HG02884 (cell line): ENCODE data around the gene KCTD19.
A peak's percentile ranks its signal among the peaks of the same experiment; 100 is the strongest.

Experiments
- ATAC-seq: cut with Tn5 transposase; IDR thresholded peaks from one replicate; pipeline ENCODE4 v1.9.1; 2021; ENCODE audit warnings: mild to moderate bottlenecking, moderate library complexity; ENCODE audit not compliant: unreplicated experiment

KCTD19 gene

DNA sequence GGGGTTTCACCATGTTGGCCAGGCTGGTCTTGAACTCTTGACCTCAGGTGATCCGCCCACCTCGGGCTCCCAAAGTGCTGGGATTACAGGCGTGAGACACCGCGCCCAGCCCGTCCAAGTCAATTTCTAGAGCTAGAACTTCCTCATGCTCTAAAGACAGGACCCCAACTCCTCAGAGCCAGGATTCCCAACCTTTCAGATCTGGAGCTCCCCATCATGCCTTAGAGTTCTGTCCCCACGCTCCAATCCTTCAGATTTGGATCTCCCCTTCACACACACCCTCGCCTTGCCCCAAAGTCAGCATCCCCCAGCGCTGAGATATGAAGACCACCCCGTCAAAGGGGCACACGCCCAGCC, 448 bp downstream of the KCTD19 start:
- ATAC-seq = no peak

DNA sequence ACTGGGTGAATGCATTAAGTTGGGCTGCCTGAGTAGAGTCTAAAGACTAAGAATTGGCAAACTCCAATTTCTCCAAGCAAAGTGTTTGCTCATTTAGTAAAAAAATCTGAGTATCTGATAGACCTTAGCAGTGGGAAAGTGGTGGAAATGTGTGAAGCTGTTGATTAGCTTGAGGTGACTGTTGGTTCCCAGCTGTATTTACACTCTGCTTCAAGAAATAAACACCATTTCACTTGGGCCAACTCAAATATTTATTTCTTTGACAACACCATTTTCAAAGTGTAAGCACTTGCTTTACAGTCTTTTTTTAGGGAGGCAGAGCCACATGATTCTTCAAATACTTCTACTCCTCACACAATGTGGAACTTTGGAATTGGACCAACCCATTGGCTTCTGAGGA, 8.7 kb downstream of the KCTD19 start:
- ATAC-seq = no peak

DNA sequence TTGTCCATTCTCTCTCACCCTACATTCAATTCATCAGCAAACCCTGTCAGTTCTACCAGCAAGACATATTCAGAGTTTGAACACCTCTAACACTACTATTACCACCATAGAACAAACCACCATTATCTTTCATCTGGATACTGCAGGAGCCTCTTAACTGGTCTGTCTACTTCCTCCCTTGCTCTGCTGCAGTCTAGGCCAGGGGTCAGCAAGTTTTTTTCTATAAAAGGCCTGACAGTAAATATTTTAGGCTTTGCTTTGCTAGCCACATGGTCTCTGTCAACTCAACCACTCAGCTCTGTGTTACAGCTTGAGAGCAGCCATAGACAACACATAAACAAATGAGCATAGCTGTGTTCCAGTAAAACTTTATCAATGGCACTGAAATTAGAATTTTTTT, 13.8 kb downstream of the KCTD19 start:
- no peak for ATAC-seq

DNA sequence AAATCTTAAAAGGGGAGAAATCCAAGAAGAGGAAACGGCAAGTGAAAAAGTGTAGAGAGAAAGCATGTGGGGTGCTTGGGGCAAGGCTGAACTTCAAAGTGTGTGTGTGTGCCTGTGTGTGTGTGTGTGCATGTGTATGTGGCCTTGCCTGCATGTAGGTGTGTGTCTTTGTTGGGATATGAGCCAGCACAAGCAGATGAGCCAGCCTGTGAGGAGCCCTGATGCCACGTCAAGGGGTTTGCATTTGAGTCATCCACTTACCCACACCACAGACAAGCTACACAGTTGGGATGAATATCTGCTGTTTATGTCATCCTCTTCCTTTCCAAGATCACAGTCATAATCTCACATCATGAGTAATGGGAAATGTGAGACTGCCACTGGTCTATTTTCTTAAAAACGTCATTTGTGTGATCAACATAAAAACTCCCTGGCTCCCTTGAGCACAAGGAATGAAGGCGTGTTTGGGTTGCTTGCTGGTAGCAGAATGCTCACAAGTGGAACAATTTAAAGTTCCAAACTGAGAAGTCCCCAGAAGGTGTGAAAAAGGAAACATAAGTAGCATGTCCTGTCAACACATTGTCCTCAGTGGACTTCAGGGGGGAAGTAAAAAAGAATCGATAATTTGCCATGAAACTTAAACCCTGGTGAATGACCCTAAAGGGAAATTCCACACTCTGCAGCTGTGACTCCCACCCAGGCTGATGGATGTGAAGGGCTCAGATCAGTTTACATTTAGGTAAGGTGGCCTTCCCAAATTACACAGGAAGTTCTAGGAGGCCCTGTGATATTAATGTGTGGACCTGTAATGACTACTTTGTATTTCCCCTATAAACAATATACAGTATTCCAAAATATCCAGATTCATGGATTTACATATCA, 14.7 kb downstream of the KCTD19 start:
- ATAC-seq = peak; percentile 85

DNA sequence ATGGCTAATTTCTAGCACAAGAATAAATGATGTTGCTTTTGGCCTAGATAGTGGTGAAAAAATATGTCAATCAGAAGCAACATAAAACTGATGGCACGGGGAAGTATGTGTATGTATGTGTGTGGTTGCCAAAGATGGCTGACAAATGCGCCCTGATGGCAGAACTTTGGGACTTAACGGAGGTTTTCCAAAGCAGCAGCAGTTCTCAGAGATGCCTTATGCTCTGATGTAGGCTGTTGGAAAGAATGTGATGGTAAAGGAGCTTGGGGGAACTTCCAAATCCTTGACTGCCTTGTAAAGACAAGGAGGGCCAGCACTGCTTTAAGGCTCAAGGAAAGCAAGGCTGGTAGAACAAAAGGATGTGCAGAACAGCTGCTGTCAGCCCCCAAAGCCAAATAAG, 16.0 kb downstream of the KCTD19 start:
- ATAC-seq = no peak

DNA sequence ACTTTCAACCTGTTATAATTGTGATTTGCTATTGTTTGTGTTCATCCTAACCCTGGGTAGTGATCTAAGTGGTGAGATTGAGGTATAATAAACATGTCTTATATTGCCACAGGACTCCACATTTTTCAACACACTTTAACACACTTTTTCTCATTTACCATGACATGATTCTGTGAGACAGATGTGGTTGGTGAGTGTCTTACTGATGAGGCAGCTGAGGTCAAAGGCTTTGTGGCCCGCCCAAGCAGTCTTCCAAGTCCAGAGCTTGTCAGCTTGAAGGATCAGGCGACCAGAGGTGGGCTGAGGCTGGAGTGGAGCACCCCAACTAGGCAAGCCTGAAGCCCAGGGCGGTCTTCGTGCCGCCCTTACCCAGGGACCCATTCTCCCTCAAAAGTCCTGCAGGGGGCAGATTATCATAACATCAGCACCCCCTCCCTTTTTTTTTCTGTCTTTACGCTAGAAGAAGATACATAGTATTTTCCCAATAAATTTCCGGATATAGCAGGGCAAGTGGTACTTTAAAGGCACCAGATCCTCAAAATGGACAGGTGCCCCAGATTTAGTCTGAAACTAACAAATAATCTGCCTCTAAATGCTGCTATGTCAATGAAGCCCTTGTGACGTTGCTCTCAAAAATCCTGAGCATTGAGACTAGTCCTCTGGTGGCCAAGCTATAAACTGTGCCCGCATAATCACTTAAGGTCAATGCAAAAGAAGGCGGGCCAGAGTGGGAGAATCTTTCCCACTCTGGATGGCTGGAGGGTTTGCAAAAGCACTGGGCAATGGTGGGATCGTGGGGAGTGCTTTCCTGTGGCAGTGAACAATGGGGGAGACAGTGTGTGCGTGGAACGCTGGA, 21.1 kb downstream of the KCTD19 start:
- no peak for ATAC-seq

DNA sequence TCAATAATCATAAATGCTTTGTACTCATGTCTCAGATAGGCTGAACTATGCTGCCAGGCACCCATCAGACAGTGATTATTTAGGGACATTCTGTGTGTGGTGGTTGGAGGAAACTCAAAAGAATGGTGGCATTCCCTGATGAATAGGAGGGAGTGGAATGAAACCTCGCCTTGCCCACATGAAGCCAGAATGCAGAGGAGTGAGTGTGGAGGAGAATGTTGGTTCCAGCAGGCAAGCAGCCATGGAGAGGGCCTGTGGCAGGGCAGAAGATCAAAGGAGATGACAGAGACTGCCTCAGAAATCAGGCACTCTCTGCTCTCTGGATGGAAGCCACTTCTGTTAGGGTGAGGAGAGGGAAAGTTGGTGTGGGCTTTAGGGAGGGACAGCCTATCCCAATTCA, 22.5 kb downstream of the KCTD19 start:
- ATAC-seq = no peak

DNA sequence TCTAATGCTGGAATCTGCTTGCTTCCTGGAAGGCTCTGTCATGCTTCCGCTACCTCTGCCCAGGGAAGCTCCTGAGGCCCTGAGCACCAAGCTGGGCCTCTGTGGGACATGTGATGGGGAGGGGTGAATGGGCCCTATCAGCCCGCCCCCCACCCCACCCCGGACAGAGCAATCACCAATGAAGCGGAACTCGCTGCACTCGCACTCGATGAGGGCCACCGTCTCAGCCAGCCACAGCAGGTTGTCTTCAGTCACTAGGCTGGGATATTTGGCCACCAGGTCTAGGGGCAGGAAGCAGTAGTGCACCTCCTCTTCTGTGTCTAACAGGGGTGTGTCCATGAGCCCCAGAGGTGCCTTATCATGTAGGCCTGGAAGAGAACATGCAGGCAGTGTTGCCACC, 23.6 kb downstream of the KCTD19 start:
- ATAC-seq = no peak

DNA sequence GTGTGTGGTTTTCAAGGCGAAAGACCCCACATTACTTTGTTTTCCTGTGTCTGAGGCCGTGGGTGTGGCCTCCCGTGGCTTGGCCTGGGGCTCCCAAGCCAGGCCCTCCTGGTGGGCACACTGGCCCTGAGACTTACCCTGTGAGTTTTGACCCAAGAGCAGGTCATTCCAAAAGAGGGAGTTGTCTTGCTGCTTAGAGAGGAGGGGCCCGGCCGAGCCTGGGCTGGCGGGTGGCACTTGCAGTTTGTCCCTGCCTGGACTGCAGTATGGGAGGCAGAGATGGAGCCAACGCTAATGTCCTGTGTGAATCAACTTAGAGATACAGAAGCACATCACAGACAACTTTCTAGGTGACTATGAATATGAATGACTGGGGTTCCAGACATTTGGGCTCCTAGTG, 24.5 kb downstream of the KCTD19 start:
- ATAC-seq = no peak

DNA sequence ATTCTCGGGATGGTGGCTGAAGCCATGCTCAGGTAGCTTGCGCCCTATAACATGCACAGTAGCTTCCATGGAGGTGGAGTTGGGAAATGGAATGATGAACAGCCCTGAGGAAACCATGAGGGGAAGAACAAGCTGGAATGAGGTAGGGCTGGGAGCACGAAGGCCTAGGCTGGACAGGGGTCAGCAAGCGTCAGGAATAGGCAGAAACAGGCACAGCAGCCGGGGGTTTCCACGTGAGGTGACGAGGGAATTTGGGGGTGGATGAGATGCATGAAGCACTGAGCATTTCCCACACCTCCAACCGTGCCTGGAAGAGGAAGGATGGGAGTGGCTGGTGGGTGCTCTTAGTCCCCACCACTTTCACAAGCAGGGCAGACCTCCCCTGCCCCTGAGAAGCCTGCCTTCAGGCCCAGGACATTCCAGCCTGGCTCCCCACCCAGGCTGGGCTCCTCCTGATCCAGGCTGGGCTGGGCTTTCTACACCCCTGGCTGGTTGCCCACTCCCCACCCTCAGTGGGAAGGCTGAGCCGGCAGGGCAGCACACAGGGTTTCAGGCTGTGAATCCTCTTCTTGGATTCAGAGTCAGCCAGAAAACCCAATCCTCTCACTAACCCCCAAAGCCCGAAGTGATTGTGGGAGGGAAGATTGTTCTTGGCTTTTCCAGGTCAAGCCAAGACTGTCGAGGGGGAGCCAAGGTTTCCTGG, 25.3 kb downstream of the KCTD19 start:
- no peak for ATAC-seq

DNA sequence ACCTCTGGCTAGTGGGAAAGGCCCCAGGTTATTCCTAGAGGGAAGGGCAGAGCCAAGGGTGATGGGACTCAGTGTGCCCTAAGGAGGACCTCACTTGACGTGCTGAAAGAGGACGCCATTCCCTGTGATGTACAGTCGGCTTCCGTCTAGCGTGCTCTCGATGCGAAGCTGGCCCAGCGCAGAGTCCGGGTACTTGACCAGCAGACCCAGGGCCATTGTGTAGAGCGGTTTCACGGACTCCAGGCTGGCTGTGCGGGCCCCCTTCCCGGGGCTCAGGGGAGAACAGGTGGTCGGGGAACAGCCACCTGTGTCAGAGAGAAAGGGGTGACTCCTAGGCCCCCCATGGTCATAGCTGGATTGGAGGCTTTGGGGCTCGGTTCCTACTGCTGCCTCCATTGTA, 27.3 kb downstream of the KCTD19 start:
- ATAC-seq = no peak

DNA sequence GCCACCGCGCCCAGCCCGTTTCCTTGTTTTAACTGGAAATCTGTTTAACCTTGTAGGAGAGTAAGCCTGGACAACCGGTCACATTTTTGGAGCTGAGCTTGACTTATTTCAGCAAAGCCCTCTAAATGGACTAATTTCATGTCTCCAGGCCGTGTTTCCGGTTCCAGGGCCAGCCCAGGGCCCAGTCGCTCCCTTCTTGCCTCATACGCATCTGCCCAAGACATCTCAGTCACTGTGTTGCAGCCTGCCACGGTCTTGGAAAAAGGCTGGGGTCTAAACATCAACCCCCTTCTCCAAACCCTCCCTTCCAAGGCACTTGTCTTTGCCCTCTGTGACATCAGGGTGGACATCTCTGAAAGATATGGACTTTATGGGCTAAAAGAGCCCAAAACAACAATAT, 28.3 kb downstream of the KCTD19 start:
- ATAC-seq = no peak

DNA sequence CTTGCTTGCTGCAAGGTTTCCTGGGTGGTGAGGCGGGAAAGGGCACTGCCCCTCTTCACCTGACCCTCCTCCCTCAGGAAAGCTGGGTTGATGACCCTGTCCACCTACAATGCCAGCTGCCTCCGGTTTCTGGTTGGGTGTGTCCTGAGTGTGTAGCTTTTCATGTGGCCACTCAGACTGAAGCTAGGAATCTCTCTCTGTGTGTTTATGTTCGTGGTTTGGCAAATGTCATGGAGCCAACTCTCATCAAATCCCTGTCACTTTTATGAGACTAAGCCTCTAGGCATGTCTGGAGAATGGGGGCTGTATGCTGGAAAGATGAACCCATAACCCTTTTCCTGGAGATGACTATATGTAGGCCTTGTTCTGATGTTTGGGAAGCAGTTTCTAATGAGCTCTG, 30.1 kb downstream of the KCTD19 start:
- ATAC-seq = no peak

DNA sequence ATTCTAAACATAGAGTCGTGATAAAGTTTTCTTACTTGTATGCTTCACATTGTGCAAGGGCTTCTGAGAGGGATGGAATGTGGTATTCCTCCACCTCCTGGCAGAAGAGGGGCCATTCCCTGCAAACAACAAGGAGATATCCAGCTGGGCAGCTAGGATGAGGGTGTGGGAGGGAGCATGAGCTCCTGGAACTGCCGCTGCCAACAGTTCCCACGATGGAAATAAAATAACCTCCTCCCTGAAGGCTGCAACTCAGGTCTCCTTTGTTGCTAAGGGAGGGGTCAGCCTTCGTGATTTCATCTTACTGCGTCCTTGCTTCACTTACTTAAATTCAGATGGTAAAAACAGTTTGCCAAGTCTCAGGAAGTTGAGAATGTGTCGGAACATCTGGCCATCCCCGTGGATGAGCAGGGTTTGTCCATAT, 31.6 kb downstream of the KCTD19 start:
- ATAC-seq = no peak

DNA sequence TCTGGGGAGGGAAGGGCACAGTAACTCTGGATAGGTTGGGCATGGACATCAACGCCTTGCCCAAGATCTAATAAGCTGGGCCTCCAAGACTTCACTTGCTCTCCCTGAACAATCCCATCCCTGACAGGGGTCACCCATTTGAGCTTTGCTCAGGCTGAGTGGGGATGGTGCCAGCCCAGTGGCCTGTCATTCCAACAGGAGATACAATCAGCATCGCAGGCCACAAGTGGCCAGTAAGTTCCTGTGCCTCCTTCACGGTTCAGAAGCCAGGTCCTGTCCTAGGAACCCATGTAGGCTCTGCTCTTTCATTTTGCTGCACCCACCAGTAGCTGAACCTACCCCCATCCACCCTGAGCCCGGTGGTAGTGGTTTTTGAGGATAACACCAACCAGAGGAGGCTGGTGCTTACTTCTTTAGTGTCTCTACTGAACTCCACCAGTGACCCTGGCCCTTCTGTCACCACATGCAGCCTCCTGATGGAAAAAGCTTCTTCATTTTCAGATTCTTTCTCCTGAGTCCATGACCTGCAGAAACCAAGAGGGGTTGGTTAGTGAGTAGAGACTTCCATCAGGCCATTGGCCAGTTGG, 32.3 kb downstream of the KCTD19 start:
- ATAC-seq = no peak

DNA sequence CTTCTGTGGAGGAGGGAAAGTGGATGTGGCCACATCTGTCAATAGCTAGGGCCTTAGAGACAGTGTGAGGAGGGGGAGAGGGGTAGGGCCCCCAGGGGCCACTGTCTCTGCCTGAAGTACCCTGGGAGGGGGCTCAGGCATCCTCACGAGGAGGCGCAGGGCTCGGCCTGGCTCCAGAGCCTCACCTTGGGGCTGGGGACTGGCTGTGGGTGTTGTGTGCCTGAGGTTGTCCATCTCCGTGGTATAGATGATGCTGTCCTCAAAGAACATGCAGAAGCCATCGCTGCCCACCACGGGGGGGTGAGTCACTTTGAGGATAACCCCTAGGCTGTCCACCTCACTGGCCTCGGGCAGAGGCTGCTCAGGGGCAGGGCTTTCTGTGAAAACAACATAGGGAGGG, 35.1 kb downstream of the KCTD19 start:
- ATAC-seq = no peak

DNA sequence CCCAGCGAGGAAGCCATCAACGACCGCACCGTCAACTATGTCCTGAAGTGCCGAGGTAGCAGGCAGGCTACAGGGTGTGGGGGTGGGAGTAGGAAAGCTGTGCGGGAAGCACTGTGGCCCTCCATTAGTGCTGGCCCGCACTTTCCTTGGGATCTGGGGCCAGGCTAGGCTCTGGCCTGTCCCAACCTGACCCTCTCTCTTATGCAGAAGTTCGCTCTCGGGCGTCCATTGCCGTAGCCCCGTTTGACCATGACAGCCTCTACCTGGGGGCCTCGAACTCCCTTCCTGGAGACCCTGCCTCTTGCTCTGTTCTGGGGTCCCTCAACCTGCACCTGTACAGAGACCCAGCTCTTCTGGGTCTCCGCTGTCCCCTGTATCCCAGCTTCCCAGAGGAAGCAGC, 38.6 kb downstream of the KCTD19 start:
- ATAC-seq = no peak

DNA sequence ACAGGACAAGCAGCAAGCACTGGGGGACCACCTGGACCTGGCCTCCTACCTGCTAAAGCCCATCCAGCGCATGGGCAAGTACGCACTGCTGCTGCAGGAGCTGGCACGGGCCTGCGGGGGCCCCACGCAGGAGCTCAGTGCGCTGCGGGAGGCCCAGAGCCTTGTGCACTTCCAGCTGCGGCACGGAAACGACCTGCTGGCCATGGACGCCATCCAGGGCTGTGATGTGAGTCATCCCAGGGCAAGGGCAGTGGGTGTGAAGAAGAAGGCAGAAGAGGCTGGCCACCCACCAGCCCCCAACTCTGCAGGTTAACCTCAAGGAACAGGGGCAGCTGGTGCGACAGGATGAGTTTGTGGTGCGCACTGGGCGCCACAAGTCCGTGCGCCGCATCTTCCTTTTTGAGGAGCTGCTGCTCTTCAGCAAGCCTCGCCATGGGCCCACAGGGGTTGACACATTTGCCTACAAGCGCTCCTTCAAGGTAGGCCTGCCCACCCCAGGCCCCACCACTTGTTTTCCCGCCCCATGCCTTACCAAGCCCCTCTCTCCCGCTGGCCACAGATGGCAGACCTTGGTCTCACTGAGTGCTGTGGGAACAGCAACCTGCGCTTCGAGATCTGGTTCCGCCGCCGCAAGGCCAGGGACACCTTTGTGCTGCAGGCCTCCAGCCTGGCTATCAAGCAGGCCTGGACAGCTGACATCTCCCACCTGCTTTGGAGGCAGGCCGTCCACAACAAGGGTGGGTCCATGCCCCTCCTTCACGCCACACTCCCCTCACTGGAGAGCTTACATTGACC, 39.9 kb downstream of the KCTD19 start:
- no peak for ATAC-seq

DNA sequence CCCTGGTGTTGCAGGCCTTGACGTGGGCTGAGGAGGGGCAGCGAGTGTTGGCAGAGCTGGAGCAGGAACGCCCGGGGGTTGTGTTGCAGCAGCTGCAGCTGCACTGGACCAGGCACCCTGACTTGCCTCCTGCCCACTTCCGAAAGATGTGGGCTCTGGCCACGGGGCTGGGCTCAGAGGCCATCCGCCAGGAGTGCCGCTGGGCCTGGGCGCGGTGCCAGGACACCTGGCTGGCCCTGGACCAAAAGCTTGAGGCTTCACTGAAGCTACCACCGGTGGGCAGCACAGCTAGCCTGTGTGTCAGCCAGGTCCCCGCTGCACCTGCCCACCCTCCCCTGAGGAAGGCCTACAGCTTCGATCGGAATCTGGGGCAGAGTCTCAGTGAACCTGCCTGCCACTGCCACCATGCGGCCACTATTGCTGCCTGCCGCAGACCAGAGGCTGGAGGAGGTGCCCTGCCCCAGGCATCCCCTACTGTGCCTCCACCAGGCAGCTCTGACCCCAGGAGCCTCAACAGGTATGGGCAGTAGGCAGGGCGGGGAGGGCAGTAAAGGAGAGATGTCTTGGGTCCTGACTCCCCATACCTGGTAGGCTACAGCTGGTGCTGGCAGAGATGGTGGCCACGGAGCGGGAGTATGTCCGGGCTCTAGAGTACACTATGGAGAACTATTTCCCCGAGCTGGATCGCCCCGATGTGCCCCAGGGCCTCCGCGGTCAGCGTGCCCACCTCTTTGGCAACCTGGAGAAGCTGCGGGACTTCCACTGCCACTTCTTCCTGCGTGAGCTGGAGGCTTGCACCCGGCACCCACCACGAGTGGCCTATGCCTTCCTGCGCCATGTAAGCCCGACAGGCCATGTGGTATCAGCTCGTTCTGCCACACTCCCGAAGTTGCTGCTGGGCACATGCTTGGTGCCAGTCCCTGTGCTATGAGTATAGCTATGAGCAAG, 41.6 kb downstream of the KCTD19 start:
- ATAC-seq = no peak
